HUDEP-2 (cell line): Measurements from ENCODE around the gene ACTL10.
A peak's percentile ranks its signal among the peaks of the same experiment; 100 is the strongest.
"Not testable (repeated sequence)": the region's sequence is repeated elsewhere in the genome, so short reads cannot be mapped to it uniquely, and the experiment has no call there.

Experiments
- DNase-seq, 76 experiments: peaks; one replicate each; lab custom pipeline; 2025; ENCODE audit not compliant: unreplicated experiment in 76 of 76; lab: John Stamatoyannopoulos, UW

Gene ACTL10

GRCh38 chr20:33689493-33689892 lies 22.8 kb downstream of the ACTL10 start:
- DNase-seq = peak in 2 of 76 experiments; percentile 39

GRCh38 chr20:33689973-33690372 lies 23.2 kb downstream of the ACTL10 start:
- peak in 73 of 76 experiments; percentile 74 to 99 (median 94) for DNase-seq

DNA sequence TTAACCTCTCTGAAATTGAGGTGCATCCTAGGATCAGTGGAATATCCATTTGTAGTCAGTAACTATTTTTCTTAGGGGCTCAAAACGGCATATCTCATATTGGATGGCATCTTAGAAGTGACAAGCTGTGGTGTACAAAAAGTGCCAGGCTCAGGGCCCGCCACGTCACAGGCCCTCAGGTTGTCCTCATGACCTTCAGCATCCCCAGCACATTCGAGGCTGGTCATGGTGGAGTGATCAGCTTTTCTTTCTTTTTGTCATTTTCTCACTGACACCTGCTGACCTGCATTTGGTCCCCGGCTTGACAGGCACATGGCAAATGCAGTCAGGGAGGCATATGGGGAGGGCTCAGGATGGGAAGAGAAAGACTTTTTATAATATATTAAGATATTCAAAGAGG lies 26.5 kb downstream of the ACTL10 start:
- DNase-seq = no peak

DNA sequence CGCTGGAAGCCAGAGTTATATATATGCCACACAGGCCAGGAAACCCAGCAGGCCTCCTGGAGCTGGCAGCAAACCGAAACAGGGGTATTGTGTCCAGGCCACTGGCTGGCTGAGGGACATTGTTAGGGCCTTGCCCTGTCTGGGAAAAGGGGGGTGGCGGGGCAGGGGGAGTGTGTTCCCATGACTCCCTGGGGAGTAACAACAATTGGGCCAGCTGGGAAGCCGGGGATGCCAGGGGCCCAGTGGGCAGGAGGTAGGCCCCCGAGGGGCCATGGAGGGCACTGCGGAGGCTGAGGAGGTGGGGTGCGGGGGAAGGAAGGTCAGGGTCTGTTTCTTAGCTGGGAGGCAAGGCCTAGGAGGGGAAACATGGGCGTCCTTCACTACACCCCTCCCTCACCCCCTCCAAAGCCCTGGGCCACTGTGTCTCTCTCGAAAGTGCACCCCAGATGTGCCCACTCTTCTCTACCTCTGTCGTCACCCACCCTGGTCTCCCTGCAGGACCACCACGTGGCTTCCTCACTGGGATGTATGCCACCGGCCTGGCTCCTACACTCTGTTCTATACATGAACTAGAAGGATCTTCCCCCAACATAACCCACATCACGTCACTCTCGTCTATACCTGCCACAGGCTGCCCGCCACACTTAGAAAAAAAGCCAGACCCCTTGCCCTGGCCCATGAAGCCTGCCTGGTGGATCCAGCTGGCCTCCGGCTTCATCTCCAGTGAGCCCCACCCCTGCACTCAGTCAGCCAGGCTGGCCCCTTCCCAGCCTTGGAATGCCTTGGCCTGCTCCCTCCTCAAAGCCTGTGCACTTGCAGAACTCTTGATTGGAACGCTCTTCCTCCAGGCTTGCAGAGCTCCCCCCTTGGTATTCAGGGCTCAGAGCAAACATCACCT lies 27.2 kb downstream of the ACTL10 start:
- no peak for DNase-seq

DNA sequence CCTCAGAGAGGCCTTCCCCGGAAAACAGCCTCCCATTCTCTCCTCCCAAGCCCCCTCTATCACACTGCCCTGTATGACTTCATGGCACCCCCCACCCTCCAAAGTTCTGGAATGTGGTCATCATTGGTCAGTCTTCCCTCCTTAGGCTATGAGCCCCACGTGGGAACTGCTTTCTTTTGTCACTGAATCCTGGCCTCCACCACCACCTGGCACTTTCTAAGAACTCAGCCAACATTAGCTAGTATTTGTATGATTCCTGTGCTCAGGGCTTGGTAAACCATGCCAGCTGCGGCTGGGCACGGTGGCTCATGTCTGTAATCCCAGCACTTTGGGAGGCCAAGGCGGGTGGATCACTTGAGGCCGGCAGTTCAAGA lies 27.9 kb downstream of the ACTL10 start:
- DNase-seq = no peak

- DNase-seq = no peak
Measured at GRCh38 chr20:33696448-33696847, 29.7 kb downstream of the ACTL10 start.

DNA sequence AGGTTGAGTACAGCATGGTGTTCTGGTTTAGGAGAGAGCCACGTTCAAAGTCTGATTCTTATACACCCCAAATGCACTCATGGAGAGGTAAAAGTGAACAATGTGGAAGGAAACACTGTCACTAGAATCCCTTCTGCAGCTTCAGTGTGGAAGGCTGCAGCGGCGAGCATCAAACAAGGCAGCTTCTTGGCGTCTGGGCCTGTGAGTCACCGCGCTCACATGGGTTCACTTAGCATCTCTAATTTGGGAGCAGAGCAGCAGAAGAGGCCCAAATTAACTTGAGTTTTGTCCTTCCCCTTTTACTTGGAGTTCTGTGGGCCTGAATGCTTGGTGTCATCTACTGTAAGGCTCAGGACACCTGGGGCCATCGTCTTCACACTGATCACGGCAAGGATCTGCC lies 30.4 kb downstream of the ACTL10 start:
- no peak for DNase-seq

- not testable (repeated sequence) for DNase-seq
Measured at GRCh38 chr20:33698966-33699365, 32.2 kb downstream of the ACTL10 start.

DNA sequence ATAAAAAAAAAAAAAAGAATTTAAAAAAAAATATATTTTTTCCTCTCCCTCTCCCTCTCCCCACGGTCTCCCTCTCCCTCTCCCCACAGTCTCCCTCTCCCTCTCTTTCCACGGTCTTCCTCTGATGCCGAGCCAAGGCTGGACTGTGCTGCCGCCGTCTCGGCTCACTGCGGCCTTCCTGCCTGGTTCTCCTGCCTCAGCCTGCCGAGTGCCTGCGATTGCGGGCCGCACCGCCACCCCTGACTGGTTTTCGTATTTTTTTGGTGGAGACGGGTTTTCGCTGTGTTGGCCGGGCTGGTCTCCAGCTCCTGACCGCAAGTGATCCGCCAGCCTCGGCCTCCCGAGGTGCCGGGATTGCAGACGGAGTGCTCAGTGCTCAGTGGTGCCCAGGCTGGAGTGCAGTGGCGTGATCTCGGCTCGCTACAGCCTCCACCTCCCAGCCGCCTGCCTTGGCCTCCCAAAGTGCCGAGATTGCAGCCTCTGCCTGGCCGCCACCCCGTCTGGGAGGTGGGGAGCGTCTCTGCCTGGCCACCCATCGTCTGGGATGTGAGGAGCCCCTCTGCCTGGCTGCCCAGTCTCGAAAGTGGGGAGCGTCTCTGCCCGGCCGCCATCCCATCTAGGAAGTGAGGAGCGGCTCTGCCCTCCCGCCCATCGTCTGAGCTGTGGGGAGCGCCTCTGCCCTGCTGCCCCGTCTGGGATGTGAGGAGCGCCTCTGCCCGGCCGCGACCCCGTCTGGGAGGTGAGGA lies 34.1 kb downstream of the ACTL10 start:
- not testable (repeated sequence) for DNase-seq

DNA sequence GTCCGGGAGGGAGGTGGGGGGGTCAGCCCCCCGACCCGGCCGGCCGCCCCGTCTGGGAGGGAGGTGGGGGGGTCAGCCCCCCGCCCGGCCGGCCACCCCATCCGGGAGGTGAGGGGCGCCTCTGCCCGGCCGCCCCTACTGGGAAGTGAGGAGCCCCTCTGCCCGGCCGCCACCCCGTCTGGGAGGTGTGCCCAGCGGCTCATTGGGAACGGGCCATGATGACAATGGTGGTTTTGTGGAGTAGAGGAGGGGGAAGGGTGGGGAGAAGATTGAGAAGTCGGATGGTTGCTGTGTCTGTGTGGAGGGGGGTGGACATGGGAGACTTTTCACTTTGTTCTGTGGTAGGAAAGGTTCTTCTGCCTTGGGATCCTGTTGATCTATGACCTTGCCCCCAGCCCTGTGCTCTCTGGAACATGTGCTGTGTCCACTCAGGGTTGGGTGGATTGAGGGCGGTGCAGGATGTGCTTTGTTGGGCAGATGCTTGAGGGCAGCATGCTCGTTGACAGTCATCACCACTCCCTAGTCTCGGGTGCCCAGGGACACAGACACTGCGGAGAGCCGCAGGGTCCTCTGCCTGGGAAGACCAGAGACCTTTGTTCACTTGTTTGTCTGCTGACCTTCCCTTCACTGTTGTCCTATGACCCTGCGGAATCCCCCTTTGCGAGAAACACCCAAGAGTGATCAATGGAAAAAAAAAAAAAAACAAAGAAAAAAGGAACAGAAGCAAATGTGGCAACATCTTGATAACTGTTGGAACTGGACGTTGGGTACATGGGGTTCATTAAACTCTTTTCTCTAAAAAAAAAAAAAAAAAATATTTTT lies 35.1 kb downstream of the ACTL10 start:
- DNase-seq = peak in 1 of 76 experiments; percentile 18

GRCh38 chr20:33702861-33703260 lies 36.1 kb downstream of the ACTL10 start:
- DNase-seq = peak in 20 of 76 experiments; percentile 6 to 55 (median 23)

DNA sequence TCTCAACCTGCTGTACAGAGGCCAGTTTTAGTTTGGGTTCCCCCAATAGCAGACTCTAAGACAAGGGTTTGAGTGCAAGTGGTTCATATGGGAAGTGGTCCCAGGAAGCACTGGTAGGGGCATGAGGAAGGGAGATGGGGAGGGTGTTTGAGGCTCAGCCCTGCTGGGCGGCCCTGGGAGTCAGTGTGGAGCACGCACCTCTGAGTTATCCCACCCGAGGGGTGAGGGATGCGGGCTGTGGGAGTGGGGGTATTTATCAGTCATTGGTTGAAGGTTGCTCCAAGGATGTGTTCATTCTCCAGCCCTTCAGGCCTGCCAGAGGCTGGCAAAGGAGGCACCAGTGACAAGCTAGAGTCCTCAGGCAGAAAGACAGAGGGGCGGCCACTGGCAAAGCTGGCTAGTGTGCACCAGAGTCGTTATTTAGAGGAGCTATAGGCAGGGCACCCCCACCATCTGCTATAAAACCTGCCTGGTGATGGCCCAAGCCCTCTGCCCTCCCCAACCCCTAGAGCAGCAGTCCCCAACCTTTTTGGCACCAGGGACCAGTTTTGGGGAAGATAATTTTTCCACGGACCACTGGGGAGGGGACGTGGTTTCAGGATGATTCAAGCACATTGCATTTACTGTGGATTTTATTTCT lies 36.9 kb downstream of the ACTL10 start:
- no peak for DNase-seq

- no peak for DNase-seq
Measured at GRCh38 chr20:33704197-33704924, 37.6 kb downstream of the ACTL10 start.

- no peak for DNase-seq
Measured at GRCh38 chr20:33707668-33708067, 40.9 kb downstream of the ACTL10 start.

GRCh38 chr20:33709398-33709797 lies 42.7 kb downstream of the ACTL10 start:
- DNase-seq = peak in 60 of 76 experiments; percentile 18 to 82 (median 56)

DNA sequence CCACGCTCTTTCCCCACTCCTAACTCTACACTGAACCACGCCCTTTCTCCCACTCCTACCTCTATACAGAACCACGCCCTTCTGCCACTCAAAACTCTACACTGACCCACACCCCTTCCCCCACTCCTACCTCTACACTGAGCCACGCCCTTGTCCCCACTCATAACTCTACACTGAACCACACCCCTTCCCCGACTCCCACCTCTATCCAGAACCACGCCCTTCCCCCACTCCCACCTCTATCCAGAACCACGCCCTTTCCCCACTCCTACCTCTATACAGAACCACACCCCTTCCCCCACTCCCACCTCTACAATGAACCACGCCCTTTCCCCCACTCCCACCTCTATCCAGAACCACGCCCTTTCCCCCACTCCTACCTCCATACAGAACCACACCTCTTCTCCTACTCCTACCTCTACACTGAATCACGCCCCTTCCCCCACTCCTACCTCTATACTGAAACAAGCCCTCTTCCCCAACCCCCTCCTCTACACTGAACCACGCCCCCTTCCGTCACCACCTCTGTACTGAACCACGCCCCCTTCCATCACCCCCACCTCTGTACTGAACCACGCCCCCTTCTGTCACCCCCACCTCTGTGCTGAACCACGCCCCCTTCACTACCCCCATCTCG lies 43.3 kb downstream of the ACTL10 start:
- peak in 41 of 76 experiments; percentile 16 to 78 (median 53) for DNase-seq

DNA sequence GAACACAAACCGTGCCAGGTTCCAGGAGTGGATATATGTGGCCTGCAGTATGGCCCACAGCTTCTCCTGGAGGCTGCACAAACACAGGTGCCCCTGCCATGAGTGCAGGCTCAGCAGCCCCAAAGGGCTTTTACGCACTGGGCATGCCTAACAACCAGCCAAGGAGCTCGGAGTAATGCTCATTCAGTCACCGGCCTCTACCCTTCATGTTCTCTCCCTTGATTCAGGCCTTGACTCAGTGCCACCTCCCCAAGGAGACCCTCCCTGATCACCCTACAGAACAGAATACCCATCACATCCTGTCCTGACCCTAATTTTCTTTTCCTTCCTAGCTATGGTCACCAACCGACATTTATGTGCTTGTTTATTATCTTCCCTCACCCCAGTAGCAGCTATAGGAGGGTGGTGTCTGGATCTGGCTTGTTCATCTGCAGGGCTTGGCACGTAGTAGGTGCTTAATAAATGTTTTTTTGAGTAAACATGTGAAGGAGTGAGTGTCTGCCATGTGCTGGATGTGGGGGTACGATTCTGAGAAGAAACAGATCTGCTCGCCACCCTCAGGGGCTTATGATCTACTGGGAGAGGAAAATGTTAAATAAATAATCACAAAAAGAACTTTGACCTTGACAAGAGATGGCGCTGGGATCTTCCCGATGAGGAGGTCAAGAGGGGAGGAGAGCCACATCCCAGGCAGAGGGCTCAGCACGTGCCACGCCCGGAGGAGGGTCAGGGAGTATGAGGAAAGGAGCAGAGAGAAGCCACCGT lies 44.1 kb downstream of the ACTL10 start:
- DNase-seq = no peak

GRCh38 chr20:33711446-33711738 lies 44.6 kb downstream of the ACTL10 start:
- no peak for DNase-seq

DNA sequence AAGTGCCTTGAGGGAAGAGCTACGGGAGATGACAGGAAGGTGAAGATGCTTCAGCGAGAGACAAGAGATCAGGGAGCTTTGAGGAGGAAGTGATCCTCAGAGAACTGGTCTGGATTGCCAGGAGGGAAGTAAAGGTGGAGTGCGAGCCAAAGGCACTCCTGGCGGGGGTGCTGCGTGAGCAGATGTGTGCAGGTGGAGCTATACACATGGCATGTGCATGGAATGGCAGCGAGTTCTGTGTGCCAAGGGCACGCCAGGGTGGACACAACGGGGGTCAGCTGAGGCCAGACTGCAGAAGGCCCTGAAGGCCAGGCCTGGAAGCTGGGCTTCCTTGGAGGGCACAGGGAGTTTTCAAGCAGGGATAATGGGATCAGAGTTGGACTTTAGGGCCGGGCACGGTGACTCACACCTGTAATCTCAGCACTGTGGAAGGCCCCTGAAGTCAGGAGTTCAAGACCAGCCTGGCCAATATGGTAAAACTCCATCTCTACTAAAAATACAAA lies 47.2 kb downstream of the ACTL10 start:
- no peak for DNase-seq
